HG03432 (cell line): ENCODE data around the gene SGMS2.

Experiments used
- ATAC-seq: cut with Tn5 transposase; IDR thresholded peaks from one replicate; pipeline ENCODE4 v1.9.1; 2021; ENCODE audit warnings: mild to moderate bottlenecking, moderate library complexity; ENCODE audit not compliant: unreplicated experiment

The SGMS2 gene

GRCh38 chr4:107828315-107829090 lies 3.8 kb downstream of the SGMS2 start:
- ATAC-seq: no peak

GRCh38 chr4:107831140-107831539 lies 6.4 kb downstream of the SGMS2 start:
- ATAC-seq: no peak

DNA sequence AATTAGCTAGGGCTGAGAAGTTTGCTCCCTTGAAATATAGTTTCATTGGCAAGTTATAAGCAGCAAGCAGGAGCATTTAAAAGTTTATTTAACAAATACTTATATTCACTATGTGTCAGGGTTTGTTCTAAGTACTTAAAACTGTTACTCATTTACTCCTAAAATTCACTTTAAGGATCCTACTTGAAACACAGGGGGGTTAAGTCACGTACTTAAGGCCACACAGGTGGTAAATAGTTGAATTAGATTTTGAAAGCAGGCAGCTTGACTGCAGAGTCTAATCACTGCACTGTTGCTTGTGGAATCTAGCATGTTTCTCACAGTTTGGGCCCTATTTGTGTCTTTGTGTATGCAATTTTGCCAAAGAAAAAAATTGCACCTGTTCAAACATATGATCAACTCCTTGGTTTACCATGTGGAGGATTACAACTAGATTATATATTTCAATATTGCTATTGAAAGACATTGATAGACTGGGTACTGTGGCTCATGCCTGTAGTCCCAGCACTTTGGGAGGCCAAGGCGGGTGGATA lies 7.6 kb downstream of the SGMS2 start:
- no peak for ATAC-seq

GRCh38 chr4:107834241-107834794 lies 9.6 kb downstream of the SGMS2 start:
- no peak for ATAC-seq

DNA sequence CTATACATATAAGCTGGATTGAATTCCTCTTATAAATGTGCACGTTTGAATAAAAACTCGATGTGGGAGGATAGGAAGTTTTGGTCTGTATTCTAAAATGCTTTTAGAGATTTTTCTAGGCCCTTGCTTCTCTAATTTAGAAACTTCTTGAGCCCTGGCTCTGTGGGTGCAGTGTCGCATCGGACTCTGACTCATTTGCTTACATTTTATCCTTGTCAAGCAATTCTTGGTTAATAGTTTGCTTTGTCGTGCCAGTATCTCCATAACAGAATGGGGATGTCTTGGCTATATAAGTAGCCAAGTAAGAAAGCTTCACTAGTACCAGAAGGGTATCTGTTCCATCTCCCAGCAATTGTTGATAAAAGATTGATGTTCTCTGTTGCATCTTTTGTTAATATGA lies 10.7 kb downstream of the SGMS2 start:
- no peak for ATAC-seq

GRCh38 chr4:107837317-107837716 lies 12.6 kb downstream of the SGMS2 start:
- no peak for ATAC-seq

DNA sequence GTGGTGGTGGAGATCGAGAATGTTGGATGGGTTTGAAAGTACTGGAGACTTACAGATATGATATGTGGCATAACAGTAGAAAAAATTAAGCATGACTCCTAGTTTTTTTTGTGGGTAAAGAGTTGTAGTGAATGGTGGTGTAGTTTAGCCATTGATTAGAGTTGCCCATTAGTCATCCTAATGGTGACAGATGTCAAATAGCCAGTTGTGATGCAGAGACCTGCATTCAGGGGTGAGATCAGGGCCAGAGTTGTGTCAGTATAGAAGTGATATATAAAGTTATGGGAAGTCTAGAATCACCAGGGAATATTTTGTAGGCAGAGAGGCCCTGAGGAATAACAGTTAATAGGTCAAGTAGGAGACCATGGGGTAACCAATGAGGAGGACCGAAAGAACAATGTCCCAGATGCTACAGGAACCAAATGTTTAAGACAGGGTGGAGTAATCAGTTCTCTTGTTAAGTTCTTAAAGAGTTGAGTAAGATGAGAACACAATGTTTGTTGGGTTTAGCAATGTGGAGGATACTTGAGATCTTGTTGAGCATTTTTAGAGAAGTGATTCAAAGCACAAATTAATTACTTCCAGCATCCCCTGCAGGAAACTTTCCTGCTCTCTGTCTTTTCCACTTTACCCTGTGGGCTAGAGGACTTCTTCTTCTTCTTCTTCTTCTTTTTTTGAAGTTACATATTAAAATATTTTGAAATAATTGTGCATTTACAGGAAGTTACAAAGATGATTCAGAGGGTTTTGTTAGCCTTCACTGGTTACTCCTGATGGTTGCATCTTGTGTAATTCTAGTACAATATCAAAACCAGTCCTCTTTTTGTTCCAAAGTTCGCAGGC lies 13.3 kb downstream of the SGMS2 start:
- ATAC-seq: no peak

DNA sequence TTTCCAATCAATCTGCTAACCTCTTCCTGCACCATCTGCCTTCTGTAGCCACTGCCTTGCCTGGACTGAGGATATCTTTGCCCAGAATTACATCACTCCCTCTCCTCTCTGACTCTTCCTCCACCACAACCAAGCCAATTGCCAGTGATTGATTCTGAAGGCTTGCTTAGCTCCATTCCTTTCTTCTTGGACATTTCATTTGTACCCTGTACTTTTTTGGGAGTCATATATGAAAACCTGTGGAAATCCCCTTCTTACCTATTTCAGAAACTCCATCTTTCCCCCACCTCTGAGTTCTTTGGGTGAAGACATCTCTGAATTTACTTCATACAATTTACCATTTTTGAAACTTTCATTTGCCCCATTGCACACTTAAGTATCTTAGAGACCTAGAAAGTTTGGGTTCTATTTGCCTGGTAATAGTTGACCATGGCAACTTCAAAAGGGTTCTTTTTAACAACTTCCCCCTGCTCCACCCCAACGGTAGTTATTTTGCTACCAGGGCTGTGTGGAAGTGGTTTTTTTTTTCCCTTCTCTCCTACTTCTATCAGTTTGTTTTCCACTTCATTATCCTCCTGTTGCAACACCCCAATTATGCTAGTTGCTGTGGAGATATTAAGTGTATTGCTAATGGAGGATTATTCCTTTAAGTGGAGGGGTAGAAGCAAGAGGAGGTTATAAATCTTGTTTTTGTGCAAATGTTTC lies 14.3 kb downstream of the SGMS2 start:
- ATAC-seq: no peak

DNA sequence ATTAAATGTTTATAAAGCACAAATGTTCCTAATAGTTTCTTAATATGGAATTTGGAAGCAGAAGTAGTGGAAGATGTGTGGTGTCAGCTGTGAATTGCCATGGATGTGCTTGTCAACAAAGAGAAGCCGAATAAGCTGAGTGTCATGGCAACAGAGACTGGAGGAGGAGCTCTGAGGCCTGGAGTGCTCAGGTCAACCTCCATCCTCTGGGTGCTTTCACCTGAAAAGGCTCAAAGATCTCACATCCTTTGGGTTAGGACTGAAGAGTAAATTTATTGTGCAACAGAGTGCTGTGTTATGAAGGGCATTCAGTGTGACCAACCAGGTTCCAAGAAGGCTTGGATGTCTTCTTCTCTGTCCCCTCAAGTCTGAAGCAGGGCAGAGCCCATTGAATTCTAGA lies 18.7 kb downstream of the SGMS2 start:
- ATAC-seq: no peak

DNA sequence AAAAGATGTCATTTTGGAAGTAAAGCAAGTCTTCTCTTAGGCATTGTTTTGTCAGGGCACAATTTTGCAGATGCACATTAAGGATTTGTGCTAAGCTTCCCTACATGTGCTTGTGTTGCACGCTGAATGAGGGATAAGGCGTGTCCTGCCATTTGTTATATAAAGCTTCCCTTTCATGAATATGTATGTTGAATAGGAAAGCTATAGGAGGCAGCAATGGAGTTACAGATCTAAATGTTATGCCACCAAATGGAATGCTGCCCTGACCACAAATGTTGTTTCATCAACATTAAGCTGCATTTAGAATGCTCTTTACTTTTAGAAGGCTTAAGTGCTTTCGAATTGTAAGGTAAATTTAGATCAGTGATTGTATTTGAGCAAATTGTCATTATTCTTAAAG lies 20.9 kb downstream of the SGMS2 start:
- no peak for ATAC-seq

DNA sequence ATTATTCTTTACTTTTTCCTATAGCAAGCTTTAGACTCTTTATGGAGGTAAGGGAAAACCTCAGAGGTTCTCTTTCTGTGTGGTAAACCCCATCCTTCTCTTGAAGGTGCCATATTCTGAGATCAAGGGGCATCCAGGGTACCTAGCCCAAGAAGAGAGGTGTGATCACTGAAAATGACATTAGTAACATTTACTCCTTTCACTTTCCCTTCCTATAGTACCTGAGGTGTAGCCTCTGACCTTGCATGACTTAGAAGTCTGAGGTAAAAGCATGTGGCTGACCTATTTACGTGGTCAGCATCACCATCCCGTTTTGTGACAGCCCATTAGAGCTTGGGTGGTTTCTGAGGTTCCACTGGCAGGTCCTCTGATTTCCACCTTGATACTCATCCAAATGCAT lies 25.7 kb downstream of the SGMS2 start:
- peak; percentile 79 for ATAC-seq

- ATAC-seq: no peak
Observed at GRCh38 chr4:107853444-107854355, 29.0 kb downstream of the SGMS2 start.

- ATAC-seq: no peak
Observed at GRCh38 chr4:107854356-107855022, 29.8 kb downstream of the SGMS2 start.

- ATAC-seq: no peak
Observed at GRCh38 chr4:107855723-107856122, 31.0 kb downstream of the SGMS2 start.

DNA sequence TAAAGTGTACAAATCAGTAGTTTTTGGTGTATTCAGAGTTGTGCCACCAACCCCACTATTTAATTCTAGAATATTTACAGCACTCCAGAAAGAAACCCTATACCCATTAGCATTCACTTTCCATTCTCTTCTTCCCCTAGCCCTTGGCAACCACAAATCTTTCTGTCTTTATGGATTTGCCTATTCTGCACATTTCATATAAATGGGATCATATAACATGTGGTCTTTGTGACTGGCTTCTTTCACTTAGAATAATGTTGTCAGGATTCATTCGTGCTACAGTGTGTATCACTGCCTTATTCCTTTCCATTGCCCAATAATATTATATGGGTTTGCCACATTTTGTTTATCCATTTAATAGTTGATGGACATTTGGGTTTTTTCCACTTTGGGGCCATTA lies 32.2 kb downstream of the SGMS2 start:
- ATAC-seq: no peak

- no peak for ATAC-seq
Observed at GRCh38 chr4:107857741-107858140, 33.0 kb downstream of the SGMS2 start.

DNA sequence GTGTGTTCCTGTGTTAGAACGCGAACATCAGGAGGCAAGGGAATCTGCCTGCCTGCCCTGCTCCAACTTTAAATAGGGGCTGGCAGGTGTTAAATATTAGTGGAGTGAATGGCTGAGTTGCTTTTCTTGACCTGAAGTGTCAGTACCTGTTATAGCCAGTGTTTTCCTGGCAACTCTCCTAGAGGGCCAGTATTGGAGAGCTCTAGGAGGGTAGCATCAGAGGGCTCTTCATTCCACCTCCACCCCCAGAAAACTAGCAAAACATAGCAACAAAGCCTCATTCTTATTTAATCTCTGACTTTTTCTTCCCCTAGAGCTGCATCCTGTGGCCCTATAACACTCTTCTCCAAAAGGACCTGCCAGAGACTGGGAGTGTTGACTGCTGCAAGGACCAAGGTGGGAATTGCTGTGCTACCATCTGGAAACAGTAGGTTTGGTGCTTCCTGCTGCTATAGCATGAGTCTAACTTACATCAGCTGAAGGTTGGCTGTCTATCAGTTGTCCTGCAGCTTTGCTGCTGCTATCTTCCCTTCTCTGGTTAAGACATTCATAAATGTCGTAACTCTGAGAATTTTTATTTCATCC lies 33.5 kb downstream of the SGMS2 start:
- no peak for ATAC-seq

DNA sequence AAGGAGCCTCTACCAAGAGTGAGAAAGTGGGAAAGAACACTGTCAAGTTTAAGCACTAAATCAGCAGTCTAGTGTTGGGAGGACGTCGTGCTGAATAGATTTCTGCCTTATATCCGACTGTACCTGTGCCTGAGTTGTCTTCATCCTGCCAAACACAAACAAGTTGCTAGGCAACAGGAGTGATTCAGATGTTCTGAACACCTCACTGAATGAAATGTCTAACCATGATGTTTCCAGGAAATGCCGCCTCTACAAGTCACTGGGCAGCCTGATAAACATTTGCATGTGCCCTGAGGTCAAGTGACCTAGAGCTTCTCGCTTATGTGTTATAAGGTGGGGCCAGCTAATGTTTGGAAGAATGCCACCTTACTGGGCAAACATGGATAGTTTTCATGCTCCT lies 37.9 kb downstream of the SGMS2 start:
- ATAC-seq: peak; percentile 46

DNA sequence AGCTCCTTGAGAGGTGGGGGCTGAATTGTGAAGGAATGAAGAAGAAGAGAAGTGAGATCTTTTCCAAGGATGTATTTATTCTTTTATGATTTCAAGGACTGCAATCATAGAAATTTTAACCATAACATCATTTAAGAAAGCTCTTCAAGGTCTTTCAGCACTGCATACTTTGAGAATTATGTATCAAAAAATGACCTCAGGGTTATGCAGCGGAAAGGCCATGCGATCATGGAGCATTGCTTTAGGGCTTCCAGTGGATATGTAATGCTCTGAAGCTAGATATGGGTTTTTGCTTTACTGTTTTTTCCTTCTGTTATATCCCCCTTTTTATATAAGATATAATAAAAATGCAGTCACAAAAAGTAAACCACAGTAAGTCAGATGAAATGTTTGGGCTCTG lies 38.7 kb downstream of the SGMS2 start:
- no peak for ATAC-seq
